ENCODE data around the gene TESK2. TPM values are rescaled to one million over a fixed set of nuclear protein-coding genes. Genes with fewer than 3 reads are reported as not detected.
"Not testable (repeated sequence)": the region's sequence is repeated elsewhere in the genome, so short reads cannot be mapped to it uniquely, and the experiment has no call there.

The TESK2 gene
- total and polyA plus RNA-seq, 12 donors: 0.77 to 2.6 (median 1.3) TPM

GRCh38 chr1:45479039-45479748 is 11.8 kb downstream of the TESK2 start:
- intact Hi-C loops (cut with DNase I): loop anchor here in 1 of 10 donors (10.0 kb wide), 1 partner anchor 94 kb away; no protein-coding TSS in a partner anchor
- WGBS, 2 donors: 84 to 86% methylated on average over 5 of the region's 5 CpGs
- no peaks in the 10 kb centered on the region for H3K27me3 ChIP-seq
- ATAC-seq (no peak), DNase-seq (no peak)
- no peak overlapping the region for H3K4me3 ChIP-seq
- H3K9me3 ChIP-seq: no peaks in the 10 kb centered on the region
- H3K27ac ChIP-seq: no peak overlapping the region
- H3K36me3 ChIP-seq: no peaks in the 10 kb centered on the region
- H3K4me1 ChIP-seq: no peaks in the 10 kb centered on the region
- TF ChIP-seq CTCF (IDR thresholded peaks at IDR 0.05): no peak

GRCh38 chr1:45478121-45478814 is 12.7 kb downstream of the TESK2 start:
- ATAC-seq (no peak), DNase-seq (no peak)
- Histone ChIP-seq H3K27ac (no peak overlapping the region), H3K4me3 (no peak overlapping the region), H3K36me3 (no peaks in the 10 kb centered on the region), H3K9me3 (no peaks in the 10 kb centered on the region), H3K27me3 (no peaks in the 10 kb centered on the region), H3K4me1 (no peaks in the 10 kb centered on the region)
- intact Hi-C loops (cut with DNase I): loop anchor here in 1 of 10 donors (10.0 kb wide), 1 partner anchor 93 kb away; no protein-coding TSS in a partner anchor
- WGBS, 2 donors: 80 to 82% methylated on average over 4 of the region's 4 CpGs
- TF ChIP-seq CTCF (IDR thresholded peaks at IDR 0.05): no peak

GRCh38 chr1:45477646-45478045 is 13.3 kb downstream of the TESK2 start:
- H3K27ac ChIP-seq: no peak overlapping the region
- H3K4me1 ChIP-seq: no peaks in the 10 kb centered on the region
- DNase-seq: no peak
- 96 to 97% methylated on average over 3 of the region's 3 CpGs for WGBS, 2 donors
- TF ChIP-seq CTCF (IDR thresholded peaks at IDR 0.05): no peak
- ATAC-seq: no peak
- H3K27me3 ChIP-seq: no peaks in the 10 kb centered on the region
- H3K9me3 ChIP-seq: no peaks in the 10 kb centered on the region
- intact Hi-C loops (cut with DNase I): loop anchor here in 1 of 10 donors (10.0 kb wide), 1 partner anchor 93 kb away; no protein-coding TSS in a partner anchor
- no peak overlapping the region for H3K4me3 ChIP-seq
- no peaks in the 10 kb centered on the region for H3K36me3 ChIP-seq

GRCh38 chr1:45474194-45474593 is 16.8 kb downstream of the TESK2 start:
- intact Hi-C loops (cut with DNase I): loop anchor here in 1 of 10 donors (10.0 kb wide), 1 partner anchor 89 kb away; no protein-coding TSS in a partner anchor
- not testable (repeated sequence) for H3K36me3 ChIP-seq, H3K27ac ChIP-seq, H3K9me3 ChIP-seq, H3K4me3 ChIP-seq, ATAC-seq, DNase-seq, H3K27me3 ChIP-seq, H3K4me1 ChIP-seq
- 98 to 99% methylated on average over 6 of the region's 6 CpGs for WGBS, 2 donors

Data from heart right ventricle (tissue), 16 donors.